ENCODE data around the gene COMMD10. TPM values are rescaled to one million over a fixed set of nuclear protein-coding genes. Genes with fewer than 3 reads are reported as not detected.

Gene COMMD10
- total and polyA plus RNA-seq, 2 of the 8 experiments (the other 6 are each of a cell fraction or from before 2014, with no cell fraction given), result 16.5 to 43.4 TPM

DNA sequence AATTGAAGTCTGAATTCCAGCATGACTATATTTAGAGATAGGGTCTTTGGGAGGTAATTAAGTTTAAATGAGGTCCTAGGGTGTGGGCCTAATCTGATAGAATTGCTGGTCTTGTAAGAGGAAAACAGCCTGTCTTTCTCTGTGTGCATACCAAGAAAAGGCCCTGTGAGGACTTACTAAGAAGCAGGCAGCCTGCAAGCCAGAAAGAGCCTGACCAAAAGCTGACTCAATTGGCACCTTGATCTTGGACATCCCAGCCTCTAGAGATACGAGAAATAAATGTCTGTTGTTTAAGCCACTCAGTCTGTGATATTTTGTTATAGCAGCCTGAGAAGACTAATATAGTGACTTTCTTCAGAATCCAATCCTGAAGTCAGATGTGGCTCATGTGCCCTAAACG lies 38.0 kb upstream of the COMMD10 start:
- Histone ChIP-seq H2BK15ac (ENCODE audit: low read length) (no peak overlapping the region), H2BK120ac (replicated peaks; ENCODE audit: low read depth, low read length) (no peak overlapping the region), H3K79me2 (ENCODE audit: control insufficient read depth in 1 of 2, insufficient read depth in 2 of 2, low read length in 2 of 2) (no peaks in the 10 kb centered on the region), H4K5ac (ENCODE audit: insufficient read length, low read depth, low read length) (no peak overlapping the region), H4K8ac (ENCODE audit: extremely low read depth, insufficient read depth, low read length) (no peak overlapping the region), H3K36me3 (ENCODE audit: control insufficient read depth in 2 of 4, insufficient read depth in 4 of 4, low read length in 3 of 4) (no peaks in the 10 kb centered on the region), H3K56ac (replicated peaks; ENCODE audit: insufficient read length, low read depth, low read length) (no peak overlapping the region), H3K79me1 (ENCODE audit: low read depth, low read length) (no peaks in the 10 kb centered on the region), H3K23ac (ENCODE audit: insufficient read length) (no peak overlapping the region), H2BK5ac (ENCODE audit: low read depth, low read length) (no peak overlapping the region), H3K27me3 (replicated peaks in 1 of 4; ENCODE audit: control insufficient read depth in 3 of 4, extremely low read depth in 1 of 4, insufficient read depth in 3 of 4, low read length in 3 of 4) (no peaks in the 10 kb centered on the region), H2BK12ac (ENCODE audit: low read depth, low read length) (no peak overlapping the region), H3K4ac (replicated peaks; ENCODE audit: insufficient read length, low read depth, low read length) (no peak overlapping the region), H4K91ac (replicated peaks; ENCODE audit: insufficient read length, low read length) (no peak overlapping the region), H3K4me1 (replicated peaks in 1 of 4; ENCODE audit: control insufficient read depth in 3 of 4, insufficient read depth in 4 of 4, low read length in 3 of 4) (no peaks in the 10 kb centered on the region), H3K4me2 (ENCODE audit: insufficient read depth in 1 of 2, low read depth in 2 of 2, low read length in 2 of 2) (no peak overlapping the region), H4K20me1 (replicated peaks in 1 of 2; ENCODE audit: control insufficient read depth in 1 of 2, insufficient read depth in 2 of 2, low read length in 2 of 2) (no peaks in the 10 kb centered on the region), H2AK5ac (ENCODE audit: low read depth, low read length) (no peak overlapping the region), H3K9me3 (ENCODE audit: insufficient read depth in 2 of 2, low read depth in 1 of 2, low read length in 1 of 2) (no peaks in the 10 kb centered on the region), H2BK20ac (ENCODE audit: low read length) (no peak overlapping the region), H3K14ac (ENCODE audit: insufficient read length) (no peak overlapping the region), H3K9ac (replicated peaks in 1 of 4; ENCODE audit: extremely low read depth in 1 of 4, low read depth in 3 of 4, low read length in 3 of 4) (no peak overlapping the region), H3K4me3 (ENCODE audit: extremely low read depth in 1 of 4, insufficient read depth in 2 of 4, low read depth in 3 of 4, low read length in 4 of 4) (no peak overlapping the region), H3K23me2 (ENCODE audit: low read depth, low read length) (peaks cover 2% of the 10 kb centered on the region; the same call in 1 of the 2 replicates), H2AFZ (ENCODE audit: low read length) (no peak overlapping the region), H3K18ac (ENCODE audit: extremely low read depth, low read length) (no peak overlapping the region), H3K27ac (ENCODE audit: low read depth, low read length) (no peak overlapping the region)
- FAIRE-seq (no peak), DNase-seq (ENCODE audit: low read depth in 1 of 2, low spot score in 2 of 2) (no peak)
- TF ChIP-seq RXRA (IDR thresholded peaks at IDR 0.05; ENCODE audit: insufficient read depth, low read depth, low read length), result no peak
- TF ChIP-seq PHF8 (conservative IDR thresholded peaks at IDR 0.05; ENCODE audit: low read depth, low read length), result no peak
- TF ChIP-seq YY1 (IDR thresholded peaks at IDR 0.05; ENCODE audit: low read depth, low read length), result no peak
- TF ChIP-seq CREB1 (IDR thresholded peaks at IDR 0.05), result no peak
- TF ChIP-seq RBBP5 (IDR thresholded peaks at IDR 0.05; ENCODE audit: borderline replicate concordance, low read depth, low read length), result no peak
- no peak for TF ChIP-seq ASH2L (IDR thresholded peaks at IDR 0.05; ENCODE audit: low read length)
- TF ChIP-seq GTF2F1 (IDR thresholded peaks at IDR 0.05; ENCODE audit: borderline replicate concordance, low read depth, low read length), result no peak
- TF ChIP-seq POU5F1 (IDR thresholded peaks at IDR 0.05; ENCODE audit: low read depth, low read length), result no peak
- TF ChIP-seq RFX5 (IDR thresholded peaks at IDR 0.05; ENCODE audit: borderline replicate concordance, low read depth, low read length), result no peak
- 86% methylated on average over 2 of the region's 2 CpGs; no CpG with 5 or more reads in 1 of the 2 experiments for WGBS, 2 experiments (ENCODE audit: extremely low coverage in 1 of 2, insufficient coverage in 1 of 2, insufficient read length in 1 of 2, insufficient replicate concordance in 2 of 2, low coverage in 1 of 2, low lambda C conversion rate in 2 of 2, missing lambda C conversion rate in 1 of 2)
- ChIA-PET CTCF (ENCODE audit: partially characterized antibody) (no interaction called here), POLR2A (ENCODE audit: partially characterized antibody) (no interaction called here)

All from H1 (cell line).